SK-N-SH treated with all-trans-retinoic acid at 6 μM for 48 hours (cell line): ENCODE data around the gene SSU72.

Experiments
- ATAC-seq: fragments of 200-7000 bp; cut with Tn5 transposase; 3 replicates; pipeline ENCODE4 v1.9.1; 2020; ENCODE audit warnings: mild to moderate bottlenecking, moderate library complexity
- ARNTL ChIP-seq: fragments of 450-650 bp; formaldehyde crosslinking; IDR thresholded peaks from 2 replicates; pipeline ENCODE4 v1.5.0; 2020; ENCODE audit warnings: low read depth, mild to moderate bottlenecking, moderate library complexity, borderline replicate concordance
- BACH2 ChIP-seq: fragments of 250-450 bp; sonication (Bioruptor Pico); IDR thresholded peaks from 2 replicates; pipeline ENCODE4 v1.9.0; 2021; ENCODE audit warnings: mild to moderate bottlenecking, borderline replicate concordance
- CREB5 ChIP-seq: fragments of 250-450 bp; sonication (Bioruptor Pico); IDR thresholded peaks from 2 replicates; pipeline ENCODE4 v1.5.1; 2020; ENCODE audit warnings: low read depth, mild to moderate bottlenecking, moderate library complexity
- CSDC2 ChIP-seq: fragments of 250-450 bp; sonication (Bioruptor Pico); IDR thresholded peaks from 2 replicates; pipeline ENCODE4 v1.5.0; 2020; ENCODE audit warnings: mild to moderate bottlenecking, moderate library complexity
- ESRRG ChIP-seq: fragments of 250-450 bp; sonication (Bioruptor Pico); IDR thresholded peaks from 2 replicates; pipeline ENCODE4 v1.6.1; 2021; ENCODE audit warnings: mild to moderate bottlenecking
- GLIS3 ChIP-seq: fragments of 250-450 bp; sonication (Bioruptor Pico); IDR thresholded peaks from 2 replicates; pipeline ENCODE4 v1.5.0; 2020; ENCODE audit warnings: mild to moderate bottlenecking, moderate library complexity
- ISL1 ChIP-seq: fragments of 250-450 bp; sonication (Bioruptor Pico); IDR thresholded peaks from 2 replicates; pipeline ENCODE4 v2.1.2; 2022; ENCODE audit warnings: mild to moderate bottlenecking, moderate library complexity
- OSR1 ChIP-seq: fragments of 250-450 bp; sonication (Bioruptor Pico); IDR thresholded peaks from 2 replicates; pipeline ENCODE4 v1.8.0; 2022; ENCODE audit warnings: moderate library complexity, mild to moderate bottlenecking, inconsistent platforms
- PATZ1 ChIP-seq: fragments of 250-450 bp; sonication (Bioruptor Pico); IDR thresholded peaks from 2 replicates; pipeline ENCODE4 v1.8.0; 2020; ENCODE audit warnings: mild to moderate bottlenecking, moderate library complexity, borderline replicate concordance
- POU6F1 ChIP-seq: fragments of 250-450 bp; sonication (Bioruptor Pico); IDR thresholded peaks from 2 replicates; pipeline ENCODE4 v1.8.0; 2021; ENCODE audit warnings: low read depth, mild to moderate bottlenecking, moderate library complexity, borderline replicate concordance
- PPARA ChIP-seq: fragments of 250-450 bp; sonication (Bioruptor Pico); IDR thresholded peaks from 2 replicates; pipeline ENCODE4 v1.5.0; 2020; ENCODE audit warnings: mild to moderate bottlenecking, borderline replicate concordance
- RARB ChIP-seq: fragments of 250-450 bp; sonication (Bioruptor Pico); IDR thresholded peaks from 2 replicates; pipeline ENCODE4 v1.8.0; 2021; ENCODE audit warnings: mild to moderate bottlenecking, moderate library complexity
- SNAI2 ChIP-seq: fragments of 250-450 bp; sonication (Bioruptor Pico); IDR thresholded peaks from 2 replicates; pipeline ENCODE4 v1.5.0; 2020; ENCODE audit warnings: mild to moderate bottlenecking, moderate library complexity
- TCF4 ChIP-seq: fragments of 250-450 bp; sonication (Bioruptor Pico); IDR thresholded peaks from 2 replicates; pipeline ENCODE4 v1.8.0; 2021; ENCODE audit warnings: mild to moderate bottlenecking, moderate library complexity, borderline replicate concordance
- TOX ChIP-seq: fragments of 250-450 bp; sonication (Bioruptor Pico); IDR thresholded peaks from 2 replicates; pipeline ENCODE4 v1.8.0; 2021; ENCODE audit warnings: mild to moderate bottlenecking, moderate library complexity, borderline replicate concordance
- TSHZ2 ChIP-seq: fragments of 250-450 bp; sonication (Bioruptor Pico); IDR thresholded peaks from 2 replicates; pipeline ENCODE4 v1.5.0; 2020; ENCODE audit warnings: mild to moderate bottlenecking, moderate library complexity
- ZC3H10 ChIP-seq: fragments of 250-450 bp; sonication (Bioruptor Pico); IDR thresholded peaks from 2 replicates; pipeline ENCODE4 v1.5.1; 2021; ENCODE audit warnings: mild to moderate bottlenecking, moderate library complexity
- ZFP3 ChIP-seq: fragments of 250-450 bp; sonication (Bioruptor Pico); IDR thresholded peaks from 2 replicates; pipeline ENCODE4 v1.5.0; 2020; ENCODE audit warnings: mild to moderate bottlenecking, moderate library complexity
- ZFP30 ChIP-seq: fragments of 450-650 bp; formaldehyde crosslinking; IDR thresholded peaks from 2 replicates; pipeline ENCODE4 v1.5.0; 2022; ENCODE audit warnings: mild to moderate bottlenecking, moderate library complexity
- ZNF565 ChIP-seq: fragments of 450-650 bp; formaldehyde crosslinking; conservative IDR thresholded peaks from 2 replicates; pipeline ENCODE4 v1.5.0; 2020; ENCODE audit warnings: low read depth, mild to moderate bottlenecking, moderate library complexity
- ZNF70 ChIP-seq: fragments of 450-650 bp; formaldehyde crosslinking; IDR thresholded peaks from 2 replicates; pipeline ENCODE4 v1.5.0; 2020; ENCODE audit warnings: mild to moderate bottlenecking, moderate library complexity
- ZNF8 ChIP-seq: fragments of 450-650 bp; formaldehyde crosslinking; IDR thresholded peaks from 2 replicates; pipeline ENCODE4 v1.5.0; 2020; ENCODE audit warnings: mild to moderate bottlenecking, moderate library complexity
- TF ChIP-seq, protein P1 (sequence below): fragments of 250-450 bp; sonication (Bioruptor Pico); IDR thresholded peaks from 2 replicates; pipeline ENCODE4 v1.5.1; 2021; ENCODE audit warnings: mild to moderate bottlenecking, moderate library complexity

Gene SSU72

GRCh38 chr1:1609822-1610485 is 35.3 kb upstream of the SSU72 start:
- TF ChIP-seq ARNTL (no peak), RARB (no peak), CSDC2 (CRISPR knock-in tag) (no peak), ESRRG (no peak), ISL1 (no peak), CREB5 (CRISPR knock-in tag) (no peak), ZC3H10 (CRISPR knock-in tag) (no peak), GLIS3 (CRISPR knock-in tag) (no peak), ZNF8 (CRISPR knock-in tag) (no peak), ZNF70 (CRISPR knock-in tag) (no peak), ZNF565 (CRISPR knock-in tag) (no peak), PPARA (CRISPR knock-in tag) (no peak), SNAI2 (CRISPR knock-in tag) (no peak), PATZ1 (no peak), TOX (no peak)
- TF ChIP-seq, protein P1, sequence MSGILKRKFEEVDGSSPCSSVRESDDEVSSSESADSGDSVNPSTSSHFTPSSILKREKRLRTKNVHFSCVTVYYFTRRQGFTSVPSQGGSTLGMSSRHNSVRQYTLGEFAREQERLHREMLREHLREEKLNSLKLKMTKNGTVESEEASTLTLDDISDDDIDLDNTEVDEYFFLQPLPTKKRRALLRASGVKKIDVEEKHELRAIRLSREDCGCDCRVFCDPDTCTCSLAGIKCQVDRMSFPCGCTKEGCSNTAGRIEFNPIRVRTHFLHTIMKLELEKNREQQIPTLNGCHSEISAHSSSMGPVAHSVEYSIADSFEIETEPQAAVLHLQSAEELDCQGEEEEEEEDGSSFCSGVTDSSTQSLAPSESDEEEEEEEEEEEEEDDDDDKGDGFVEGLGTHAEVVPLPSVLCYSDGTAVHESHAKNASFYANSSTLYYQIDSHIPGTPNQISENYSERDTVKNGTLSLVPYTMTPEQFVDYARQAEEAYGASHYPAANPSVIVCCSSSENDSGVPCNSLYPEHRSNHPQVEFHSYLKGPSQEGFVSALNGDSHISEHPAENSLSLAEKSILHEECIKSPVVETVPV: no peak
- ATAC-seq: no peak

DNA sequence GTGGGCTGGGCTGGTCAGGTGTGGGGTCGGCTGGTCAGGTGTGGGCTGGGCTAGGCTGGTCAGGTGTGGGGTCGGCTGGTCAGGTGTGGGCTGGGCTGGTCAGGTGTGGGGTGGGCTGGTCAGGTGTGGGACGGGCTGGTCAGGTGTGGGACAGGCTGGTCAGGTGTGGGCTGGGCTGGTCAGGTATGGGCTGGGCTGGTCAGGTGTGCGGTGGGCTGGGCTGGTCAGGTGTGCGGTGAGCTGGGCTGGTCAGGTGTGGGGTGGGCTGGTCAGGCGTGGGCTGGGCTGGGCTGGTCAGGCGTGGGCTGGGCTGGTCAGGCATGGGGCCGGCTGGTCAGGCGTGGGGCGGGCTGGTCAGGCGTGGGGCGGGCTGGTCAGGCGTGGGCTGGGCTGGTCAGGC is 31.6 kb upstream of the SSU72 start:
- TF ChIP-seq CREB5 (CRISPR knock-in tag) (no peak), TOX (no peak), ZC3H10 (CRISPR knock-in tag) (no peak), TSHZ2 (no peak)
- no peak for ATAC-seq

- no peak for TF ChIP-seq POU6F1 (CRISPR knock-in tag)
- TF ChIP-seq ZFP30 (CRISPR knock-in tag): no peak
- TF ChIP-seq ISL1: no peak
- no peak for TF ChIP-seq TCF4 (CRISPR knock-in tag)
- no peak for TF ChIP-seq CREB5 (CRISPR knock-in tag)
- TF ChIP-seq ZNF70 (CRISPR knock-in tag): no peak
- TF ChIP-seq, protein P1: no peak
- no peak for TF ChIP-seq RARB
- no peak for TF ChIP-seq PPARA (CRISPR knock-in tag)
- no peak for TF ChIP-seq ZFP3
- TF ChIP-seq ZNF565 (CRISPR knock-in tag): no peak
- no peak for TF ChIP-seq TOX
- TF ChIP-seq OSR1 (CRISPR knock-in tag): no peak
- no peak for TF ChIP-seq ZC3H10 (CRISPR knock-in tag)
- TF ChIP-seq BACH2 (CRISPR knock-in tag): no peak
- no peak for ATAC-seq
Observed at GRCh38 chr1:1605724-1606123, 31.1 kb upstream of the SSU72 start.
